B cell (primary cell): Measurements from ENCODE around the gene DGCR6. TPM values are rescaled to one million over a fixed set of nuclear protein-coding genes. Genes with fewer than 3 reads are reported as not detected.

Experiments used
- ATAC-seq: fragments of 200-7000 bp; cut with Tn5 transposase; one replicate; pipeline ENCODE4 v1.10.0; 2021; ENCODE audit warnings: low read depth, mild to moderate bottlenecking, moderate number of reproducible peaks, moderate library complexity
- CTCF ChIA-PET: fragments of 350-600 bp; sonication (Branson Sonifier 250); formaldehyde crosslinking; loops from one replicate; lab custom pipeline; 2021; ENCODE audit warnings: antibody characterized with exemption, inconsistent platforms; lab: Charles Lee
- POLR2A ChIA-PET: fragments of 350-600 bp; sonication (Branson Sonifier 250); formaldehyde crosslinking; loops from one replicate; lab custom pipeline; 2021; ENCODE audit warnings: antibody characterized with exemption; lab: Charles Lee
- DNase-seq: peaks from one replicate; pipeline ENCODE4 v3.0.0; 2013
- H2AFZ ChIP-seq: 2 replicates; pipeline ENCODE4 v1.6.1; 2012; ENCODE audit warnings: mild to moderate bottlenecking, low read depth, low read length; ENCODE audit not compliant: insufficient read depth, poor library complexity, severe bottlenecking
- H3K27ac ChIP-seq, 2 donors: 1 replicate in 1 of 2; 2 replicates in 1 of 2; pipeline ENCODE4 v1.5.1; 2012 to 2013; ENCODE audit warnings: low read length in 2 of 2, mild to moderate bottlenecking in 2 of 2, moderate library complexity in 1 of 2
- H3K27me3 ChIP-seq, 4 experiments: fragments of 200-600 bp in 1 of 4; sonication (generic) in 1 of 4; replicated peaks in 1 of 4; 1 replicate in 2 of 4; 2 replicates in 2 of 4; pipeline versions ENCODE4 v1.6.1 to v1.7.0; 2013 to 2016; ENCODE audit warnings: low read length in 3 of 4, mild to moderate bottlenecking in 2 of 4, mixed read lengths in 1 of 4, moderate library complexity in 1 of 4; ENCODE audit not compliant: insufficient read depth in 4 of 4, control insufficient read depth in 3 of 4; ENCODE audit errors: control extremely low read depth in 1 of 4
- H3K36me3 ChIP-seq, 2 experiments: replicated peaks in 1 of 2; 1 replicate in 1 of 2; 2 replicates in 1 of 2; pipeline versions ENCODE4 v1.6.1 to v1.7.1; 2013; ENCODE audit warnings: low read length in 1 of 2; ENCODE audit not compliant: insufficient read depth in 2 of 2, control insufficient read depth in 1 of 2; ENCODE audit errors: control extremely low read depth in 1 of 2, extremely low read depth in 1 of 2
- H3K4me1 ChIP-seq, 2 donors: fragments of 200-600 bp in 1 of 2; sonication (generic) in 1 of 2; 1 replicate in 1 of 2; 2 replicates in 1 of 2; pipeline versions ENCODE4 v1.5.1 to v1.6.1; 2013 to 2017; ENCODE audit warnings: low read length in 2 of 2; ENCODE audit not compliant: control insufficient read depth in 2 of 2, insufficient read depth in 2 of 2
- H3K4me2 ChIP-seq: replicated peaks from 2 replicates; pipeline ENCODE3; 2012; ENCODE audit warnings: mild to moderate bottlenecking, low read depth, low read length; ENCODE audit not compliant: poor library complexity, severe bottlenecking
- H3K4me3 ChIP-seq, 5 experiments: fragments of 200-600 bp in 1 of 5; sonication (generic) in 1 of 5; 1 replicate in 3 of 5; 2 replicates in 2 of 5; pipeline versions ENCODE4 v1.5.1 to v1.7.0; 2011 to 2016; ENCODE audit warnings: low read length in 4 of 5, mild to moderate bottlenecking in 4 of 5, low read depth in 2 of 5, control low read depth in 1 of 5, moderate library complexity in 1 of 5; ENCODE audit not compliant: insufficient read depth in 1 of 5; ENCODE audit errors: control extremely low read depth in 1 of 5, extremely low read depth in 1 of 5
- H3K79me2 ChIP-seq: fragments of 200-600 bp; sonication (generic); one replicate; pipeline ENCODE4 v1.6.0; 2016; ENCODE audit warnings: low read length; ENCODE audit not compliant: control insufficient read depth, insufficient read depth
- H3K9ac ChIP-seq: fragments of 200-600 bp; sonication (generic); 2 replicates; pipeline ENCODE4 v1.6.1; 2017; ENCODE audit warnings: mild to moderate bottlenecking, low read length, moderate library complexity
- H3K9me3 ChIP-seq, 3 donors: one replicate each; pipeline versions ENCODE4 v1.6.1 to v1.7.1; 2013; ENCODE audit warnings: low read length in 2 of 3; ENCODE audit not compliant: control insufficient read depth in 2 of 3, insufficient read depth in 1 of 3; ENCODE audit errors: control extremely low read depth in 1 of 3
- H4K20me1 ChIP-seq: 2 replicates; pipeline ENCODE4 v1.6.0; 2012; ENCODE audit warnings: mild to moderate bottlenecking, low read length; ENCODE audit not compliant: insufficient read depth, control insufficient read depth, poor library complexity, severe bottlenecking
- H3K27ac Mint-ChIP-seq: one replicate; pipeline ENCODE4 v1.8.0; 2021; ENCODE audit warnings: mixed read lengths
- H3K27me3 Mint-ChIP-seq: one replicate; pipeline ENCODE4 v1.8.0; 2021; ENCODE audit warnings: mixed read lengths
- H3K4me1 Mint-ChIP-seq: one replicate; pipeline ENCODE4 v1.8.0; 2021; ENCODE audit warnings: mixed read lengths
- H3K4me3 Mint-ChIP-seq: one replicate; pipeline ENCODE4 v1.8.0; 2021; ENCODE audit warnings: mixed read lengths
- H3K9me3 Mint-ChIP-seq: one replicate; pipeline ENCODE4 v1.8.0; 2022; ENCODE audit warnings: mixed read lengths; ENCODE audit not compliant: insufficient read depth
- CTCF ChIP-seq: fragments of 200-600 bp; IDR thresholded peaks from one replicate; pipeline ENCODE4 v1.8.0; 2022; ENCODE audit warnings: antibody characterized with exemption, mild to moderate bottlenecking
- EZH2 ChIP-seq: IDR thresholded peaks from 2 replicates; pipeline ENCODE4 v1.6.1; 2012; ENCODE audit warnings: borderline replicate concordance, low read depth, mild to moderate bottlenecking, moderate library complexity, low read length; ENCODE audit not compliant: insufficient read depth, poor library complexity, severe bottlenecking
- WGBS: methylation state at CpG from one replicate; pipeline ENCODE4 v1.1.5; 2013; ENCODE audit warnings: missing lambda C conversion rate; ENCODE audit not compliant: insufficient coverage; 5-methylcytosine and 5-hydroxymethylcytosine counted together
- intact Hi-C: fragments of 100-400 bp; cut with micrococcal nuclease; formaldehyde crosslinking; loops from one replicate; pipeline ENCODE4 v1.10.0; 2022
- polyA plus RNA-seq: library from polyadenylated mRNA; depleted of rRNA; stranded (reverse); fragments of >200 nt; gene quantifications from 2 replicates; pipeline ENCODE4 v1.2.3, GENCODE V29; 2012
- total RNA-seq, 2 donors: library from RNA; stranded (reverse); fragments of 120-200 nt in 1 of 2; gene quantifications; 1 replicate in 1 of 2; 2 replicates in 1 of 2; pipeline versions ENCODE4 v1.2.3 to v1.2.4, GENCODE V29; 2013 to 2022

Gene DGCR6
- total and polyA plus RNA-seq, 2 donors (not counting 1 experiment from before 2014, with no cell fraction given) = 1.8 to 2.5 TPM

DNA sequence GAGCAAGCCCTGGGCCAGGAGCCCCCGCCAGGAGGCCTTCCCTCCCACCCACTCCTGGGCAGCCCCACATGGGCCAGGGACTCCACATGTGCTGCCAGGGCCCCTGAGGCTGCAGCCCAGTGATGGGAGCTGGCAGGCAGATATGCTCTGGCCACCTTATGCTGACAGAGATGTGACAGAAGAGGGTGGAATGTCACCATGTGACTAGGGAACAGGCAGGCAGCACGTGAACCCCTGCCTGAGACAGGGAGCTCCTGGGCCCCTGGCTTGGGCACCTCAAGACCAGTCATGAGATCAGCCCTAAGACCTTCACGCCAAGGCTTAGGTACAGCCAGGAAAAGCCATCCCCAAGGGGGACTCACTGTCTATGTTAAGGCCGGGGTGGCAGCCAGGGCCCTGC lies 20.9 kb downstream of the DGCR6 start:
- DNase-seq = no peak
- Mint-ChIP-seq H3K4me1 (no peaks in the 10 kb centered on the region), H3K9me3 (no peaks in the 10 kb centered on the region), H3K27ac (no peak overlapping the region), H3K27me3 (no peaks in the 10 kb centered on the region), H3K4me3 (no peak overlapping the region)
- Histone ChIP-seq H3K4me2 (no peak overlapping the region), H3K9ac (no peak overlapping the region), H3K4me1 (no peaks in the 10 kb centered on the region), H3K36me3 (no peaks in the 10 kb centered on the region), H2AFZ (no peak overlapping the region), H3K79me2 (no peaks in the 10 kb centered on the region), H4K20me1 (no peaks in the 10 kb centered on the region), H3K27ac (no peak overlapping the region), H3K27me3 (no peaks in the 10 kb centered on the region), H3K9me3 (no peaks in the 10 kb centered on the region), H3K4me3 (no peak overlapping the region)
- CTCF ChIA-PET = no interaction called here
- TF ChIP-seq EZH2 (no peak), CTCF (no peak)
- no peak for ATAC-seq
- intact Hi-C loops = no loop called here
- WGBS = no CpG with 5 or more reads among the region's 4 CpGs
- POLR2A ChIA-PET = no interaction called here

- Mint-ChIP-seq H3K4me3 (no peak overlapping the region), H3K27ac (no peak overlapping the region), H3K4me1 (no peaks in the 10 kb centered on the region), H3K9me3 (no peaks in the 10 kb centered on the region), H3K27me3 (no peaks in the 10 kb centered on the region)
- no peak overlapping the region for H3K27ac ChIP-seq
- no peak for TF ChIP-seq EZH2
- TF ChIP-seq CTCF = no peak
- H3K9ac ChIP-seq = no peak overlapping the region
- no peaks in the 10 kb centered on the region for H3K9me3 ChIP-seq
- ATAC-seq (no peak), DNase-seq (no peak)
- ChIA-PET POLR2A (no interaction called here), CTCF (no interaction called here)
- H3K36me3 ChIP-seq = no peaks in the 10 kb centered on the region
- H3K4me3 ChIP-seq = no peak overlapping the region
- no peak overlapping the region for H3K4me2 ChIP-seq
- no peaks in the 10 kb centered on the region for H4K20me1 ChIP-seq
- no peak overlapping the region for H2AFZ ChIP-seq
- WGBS = no CpG with 5 or more reads among the region's 5 CpGs
- H3K79me2 ChIP-seq = no peaks in the 10 kb centered on the region
- intact Hi-C loops = no loop called here
- no peaks in the 10 kb centered on the region for H3K27me3 ChIP-seq
- no peaks in the 10 kb centered on the region for H3K4me1 ChIP-seq
These were observed 21.5 kb downstream of the DGCR6 start for GRCh38 chr22:18927573-18927972.
